Calu3 (cell line): ENCODE data around the gene TGM3. TPM values are rescaled to one million over a fixed set of nuclear protein-coding genes. Genes with fewer than 3 reads are reported as not detected.

Experiments
- BruUV-seq: library from RNA; stranded (reverse); fragments of 400-500 nt; replicated peaks from 2 replicates; lab custom pipeline; 2021; lab: Mats Ljungman, UMichigan
- CTCF ChIA-PET: fragments of 300-600 bp; sonication (Branson Sonifier 250); formaldehyde crosslinking; loops from one replicate; lab custom pipeline; 2022; ENCODE audit warnings: antibody characterized with exemption; lab: Charles Lee
- DNase-seq: peaks from one replicate; pipeline ENCODE4 v3.0.0; 2022
- H3K27ac Mint-ChIP-seq: one replicate; pipeline ENCODE4 v1.8.0; 2022; ENCODE audit warnings: mixed read lengths; ENCODE audit not compliant: unreplicated experiment
- H3K27me3 Mint-ChIP-seq: one replicate; pipeline ENCODE4 v1.8.0; 2022; ENCODE audit warnings: mixed read lengths; ENCODE audit not compliant: unreplicated experiment
- H3K36me3 Mint-ChIP-seq: one replicate; pipeline ENCODE4 v1.8.0; 2022; ENCODE audit warnings: mild to moderate bottlenecking, moderate library complexity, mixed read lengths; ENCODE audit not compliant: insufficient read depth, unreplicated experiment
- H3K4me1 Mint-ChIP-seq: one replicate; pipeline ENCODE4 v1.8.0; 2022; ENCODE audit warnings: mild to moderate bottlenecking, low read depth, mixed read lengths; ENCODE audit not compliant: unreplicated experiment
- H3K4me3 Mint-ChIP-seq: one replicate; pipeline ENCODE4 v1.8.0; 2022; ENCODE audit warnings: mild to moderate bottlenecking, low read depth, moderate library complexity, mixed read lengths; ENCODE audit not compliant: unreplicated experiment
- H3K9me3 Mint-ChIP-seq: one replicate; pipeline ENCODE4 v1.8.0; 2022; ENCODE audit warnings: low read depth, mixed read lengths; ENCODE audit not compliant: unreplicated experiment
- intact Hi-C: fragments of 100-400 bp; cut with micrococcal nuclease; formaldehyde crosslinking; loops from one replicate; pipeline ENCODE4 v1.10.0; 2022; ENCODE audit not compliant: unreplicated experiment
- total RNA-seq: library from RNA; stranded (reverse); gene quantifications from 2 replicates; pipeline ENCODE4 v1.2.3, GENCODE V29; 2022
- TF ChIP-seq, protein P1 (sequence below): fragments of 200-600 bp; IDR thresholded peaks from one replicate; pipeline ENCODE4 v1.8.0; 2022; ENCODE audit warnings: antibody characterized with exemption; ENCODE audit not compliant: unreplicated experiment

TGM3 gene
- total RNA-seq, 1 experiment from 2014 or later = not detected

DNA sequence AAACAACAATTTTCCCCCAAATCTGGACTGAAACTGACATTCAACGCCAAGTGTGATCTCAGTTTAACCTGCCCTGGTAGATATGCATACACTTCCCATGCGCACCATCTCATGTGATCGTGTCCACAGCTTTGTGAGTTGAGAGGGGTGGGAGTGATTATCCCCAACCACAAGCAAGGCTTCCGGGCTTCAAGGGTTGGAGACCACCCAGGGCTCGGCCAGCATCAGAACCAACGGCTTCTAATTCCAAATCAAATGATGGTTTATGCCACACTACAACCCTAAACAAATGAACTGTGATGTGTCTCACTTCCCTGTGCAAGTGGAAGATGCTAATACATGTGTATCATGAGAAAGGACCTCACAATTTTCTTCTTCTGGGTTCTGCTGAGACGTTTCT, 515 bp upstream of the TGM3 start:
- CTCF ChIA-PET = no interaction called here
- no TSS peak for BruUV-seq
- intact Hi-C loops = no loop called here
- TF ChIP-seq, protein P1, sequence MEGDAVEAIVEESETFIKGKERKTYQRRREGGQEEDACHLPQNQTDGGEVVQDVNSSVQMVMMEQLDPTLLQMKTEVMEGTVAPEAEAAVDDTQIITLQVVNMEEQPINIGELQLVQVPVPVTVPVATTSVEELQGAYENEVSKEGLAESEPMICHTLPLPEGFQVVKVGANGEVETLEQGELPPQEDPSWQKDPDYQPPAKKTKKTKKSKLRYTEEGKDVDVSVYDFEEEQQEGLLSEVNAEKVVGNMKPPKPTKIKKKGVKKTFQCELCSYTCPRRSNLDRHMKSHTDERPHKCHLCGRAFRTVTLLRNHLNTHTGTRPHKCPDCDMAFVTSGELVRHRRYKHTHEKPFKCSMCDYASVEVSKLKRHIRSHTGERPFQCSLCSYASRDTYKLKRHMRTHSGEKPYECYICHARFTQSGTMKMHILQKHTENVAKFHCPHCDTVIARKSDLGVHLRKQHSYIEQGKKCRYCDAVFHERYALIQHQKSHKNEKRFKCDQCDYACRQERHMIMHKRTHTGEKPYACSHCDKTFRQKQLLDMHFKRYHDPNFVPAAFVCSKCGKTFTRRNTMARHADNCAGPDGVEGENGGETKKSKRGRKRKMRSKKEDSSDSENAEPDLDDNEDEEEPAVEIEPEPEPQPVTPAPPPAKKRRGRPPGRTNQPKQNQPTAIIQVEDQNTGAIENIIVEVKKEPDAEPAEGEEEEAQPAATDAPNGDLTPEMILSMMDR = no peak
- H3K4me1 Mint-ChIP-seq = peaks cover 26% of the 10 kb centered on the region
- H3K27ac Mint-ChIP-seq = no peak overlapping the region
- H3K9me3 Mint-ChIP-seq = no peaks in the 10 kb centered on the region
- H3K27me3 Mint-ChIP-seq = no peaks in the 10 kb centered on the region
- H3K4me3 Mint-ChIP-seq = no peak overlapping the region
- DNase-seq = no peak
- no peaks in the 10 kb centered on the region for H3K36me3 Mint-ChIP-seq

DNA sequence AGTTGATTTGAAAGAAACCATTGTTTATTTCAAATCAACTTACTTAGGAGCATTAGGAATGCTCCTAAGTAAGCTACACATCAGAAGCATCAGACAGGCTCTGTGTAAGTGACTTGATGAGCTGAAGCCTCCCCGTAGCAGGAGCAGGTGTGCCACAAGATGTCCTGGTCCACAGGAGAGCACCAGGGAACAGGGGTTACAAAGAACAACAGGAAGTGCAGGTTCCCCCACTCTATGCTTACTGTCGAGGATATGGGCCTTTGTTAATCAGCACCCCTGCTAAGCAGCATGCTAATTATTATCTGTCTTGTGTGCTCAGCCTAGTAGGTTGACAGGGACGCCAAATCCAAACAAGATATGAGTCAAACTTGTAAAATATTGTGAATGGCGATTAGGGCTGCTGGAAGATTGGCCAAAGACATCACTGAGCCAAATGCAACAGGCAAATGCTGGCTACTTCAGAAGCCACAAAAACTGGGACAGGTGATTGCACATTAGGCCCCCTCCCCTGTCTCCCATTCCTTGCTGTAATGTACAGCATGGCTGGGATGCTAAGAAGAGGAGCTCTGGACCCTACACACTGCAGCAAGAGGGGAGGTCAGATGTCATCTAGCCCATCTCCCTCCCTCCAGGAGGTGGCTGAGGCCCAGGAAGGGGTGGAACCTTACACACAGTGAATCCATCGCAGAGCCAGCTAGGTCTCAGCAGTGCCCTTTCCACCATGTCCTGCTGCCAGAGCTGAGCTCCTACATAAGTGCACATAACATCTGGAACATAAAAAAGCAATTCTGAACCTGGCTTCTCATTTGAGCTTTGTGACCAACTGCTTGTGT, 939 bp downstream of the TGM3 start:
- Mint-ChIP-seq H3K4me1 (peaks cover 26% of the 10 kb centered on the region), H3K9me3 (no peaks in the 10 kb centered on the region), H3K4me3 (no peak overlapping the region), H3K27ac (no peak overlapping the region), H3K27me3 (no peaks in the 10 kb centered on the region), H3K36me3 (no peaks in the 10 kb centered on the region)
- CTCF ChIA-PET = no interaction called here
- no TSS peak for BruUV-seq
- intact Hi-C loops = no loop called here
- TF ChIP-seq, protein P1 = no peak
- no peak for DNase-seq

DNA sequence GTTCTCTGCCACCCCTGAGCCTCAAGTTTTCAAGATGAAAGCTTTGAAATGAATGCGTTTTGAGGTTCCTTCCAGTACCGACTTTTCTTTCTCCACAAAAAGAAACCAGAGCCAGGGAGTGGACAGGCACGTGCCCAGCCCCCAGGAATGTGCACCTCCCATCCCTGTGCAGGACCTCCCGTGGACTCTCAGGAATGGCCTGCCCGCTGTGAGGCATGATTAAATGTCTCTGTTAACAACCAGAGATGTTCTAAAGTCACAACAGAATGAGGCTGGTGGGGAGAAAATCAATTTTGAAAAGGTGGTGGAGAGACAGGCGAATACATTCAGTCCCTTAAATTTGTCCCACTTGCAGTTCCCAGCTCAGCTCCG, 1.5 kb downstream of the TGM3 start:
- CTCF ChIA-PET = no interaction called here
- BruUV-seq = no TSS peak
- H3K36me3 Mint-ChIP-seq = no peaks in the 10 kb centered on the region
- no peak for DNase-seq
- TF ChIP-seq, protein P1 = no peak
- no peak overlapping the region for H3K4me3 Mint-ChIP-seq
- H3K27me3 Mint-ChIP-seq = no peaks in the 10 kb centered on the region
- intact Hi-C loops = no loop called here
- peaks cover 26% of the 10 kb centered on the region for H3K4me1 Mint-ChIP-seq
- no peaks in the 10 kb centered on the region for H3K9me3 Mint-ChIP-seq
- no peak overlapping the region for H3K27ac Mint-ChIP-seq

DNA sequence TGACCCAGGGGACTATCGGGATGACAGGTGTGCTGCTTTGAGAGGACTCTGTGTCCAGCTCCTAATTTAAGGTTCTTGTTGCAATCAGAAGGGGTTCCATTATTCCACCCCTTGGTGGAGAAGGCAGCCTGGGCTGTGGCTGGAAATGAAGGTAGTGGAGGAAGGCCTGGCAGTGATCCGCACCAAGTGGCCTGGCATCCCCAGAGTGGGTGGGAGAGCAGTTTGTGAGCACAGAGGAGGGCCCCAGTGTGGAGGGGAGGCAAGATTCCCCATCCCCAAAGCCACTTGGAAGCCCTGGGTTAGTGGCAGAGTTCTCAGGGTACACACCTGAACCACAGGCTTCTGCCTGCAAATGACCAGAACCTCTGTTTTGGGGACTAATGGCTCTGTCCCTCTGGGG, 2.3 kb downstream of the TGM3 start:
- no peak for DNase-seq
- Mint-ChIP-seq H3K36me3 (no peaks in the 10 kb centered on the region), H3K9me3 (no peaks in the 10 kb centered on the region), H3K4me1 (peaks cover 26% of the 10 kb centered on the region), H3K4me3 (no peak overlapping the region), H3K27ac (no peak overlapping the region), H3K27me3 (no peaks in the 10 kb centered on the region)
- intact Hi-C loops = no loop called here
- CTCF ChIA-PET = no interaction called here
- TF ChIP-seq, protein P1 = no peak
- BruUV-seq = no TSS peak
